CMK (cell line): ENCODE data around the gene TTC32.
"Not testable (repeated sequence)": the region's sequence is repeated elsewhere in the genome, so short reads cannot be mapped to it uniquely, and the experiment has no call there.

Experiments
- DNase-seq: peaks from one replicate; pipeline ENCODE4 v3.0.0-alpha.2; 2010; ENCODE audit warnings: low read depth

The TTC32 gene

GRCh38 chr2:19901442-19902215 lies at the start of gene TTC32:
TTC32 (minus strand) TSS chr2:19901983; CDS start chr2:19901854, 129 bp downstream.
- DNase-seq, result peak; percentile 96

DNA sequence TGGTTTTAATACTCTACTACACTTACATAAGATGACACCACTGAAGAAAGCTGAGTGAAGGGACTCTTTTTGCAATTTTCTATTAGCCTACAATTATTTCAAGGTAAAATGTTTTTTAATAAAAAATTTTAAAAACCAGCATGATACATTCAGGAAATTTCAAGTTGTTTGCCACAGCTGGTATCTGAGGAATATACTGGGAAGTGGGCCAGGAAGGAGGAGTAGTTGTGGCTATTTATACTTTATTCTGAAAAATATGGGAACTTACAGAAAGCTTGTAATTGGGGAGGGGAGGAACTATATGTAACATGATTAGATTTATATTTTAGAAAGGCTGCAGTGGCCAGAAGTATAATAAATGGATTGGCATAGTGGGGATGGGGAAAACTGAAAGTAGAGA lies 47.3 kb upstream of the TTC32 start:
- no peak for DNase-seq

DNA sequence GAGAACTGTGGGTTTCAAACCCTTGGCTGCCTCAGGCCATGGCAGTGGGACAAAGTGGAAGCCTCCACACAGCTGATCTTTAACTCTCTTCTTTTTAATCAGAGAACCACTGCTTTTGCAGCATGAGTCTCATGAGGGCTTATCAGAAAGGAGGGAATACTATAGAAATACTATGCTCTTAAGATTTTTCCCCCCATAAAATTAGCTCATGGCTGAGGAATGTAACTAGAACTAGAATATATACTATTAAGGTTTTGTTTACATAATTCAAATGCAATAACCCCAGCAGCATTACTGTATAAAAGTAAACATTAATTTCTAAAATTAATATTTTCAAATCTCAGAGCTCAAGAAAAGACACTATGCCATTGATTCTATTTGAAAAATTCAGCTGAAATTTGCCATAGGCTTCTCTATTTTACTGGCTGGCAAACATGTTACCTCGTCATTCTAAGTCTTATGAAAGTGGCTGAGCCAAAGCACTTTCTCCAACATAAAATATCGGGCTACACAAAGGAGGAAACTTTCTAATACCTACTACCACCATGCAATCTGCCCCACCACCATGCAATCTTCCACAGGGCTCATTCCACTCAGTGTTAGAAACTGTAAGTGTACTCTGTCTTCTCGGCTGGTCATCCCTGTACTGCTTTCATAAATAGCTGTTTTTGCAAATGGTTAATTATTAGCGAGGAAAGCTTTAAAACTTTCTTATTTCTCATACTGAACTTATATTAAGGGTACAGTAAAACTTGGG lies 45.6 kb upstream of the TTC32 start:
- DNase-seq, result no peak

GRCh38 chr2:19944205-19944845 lies 42.5 kb upstream of the TTC32 start:
- DNase-seq, result no peak

GRCh38 chr2:19943189-19943588 lies 41.4 kb upstream of the TTC32 start:
- DNase-seq, result no peak

DNA sequence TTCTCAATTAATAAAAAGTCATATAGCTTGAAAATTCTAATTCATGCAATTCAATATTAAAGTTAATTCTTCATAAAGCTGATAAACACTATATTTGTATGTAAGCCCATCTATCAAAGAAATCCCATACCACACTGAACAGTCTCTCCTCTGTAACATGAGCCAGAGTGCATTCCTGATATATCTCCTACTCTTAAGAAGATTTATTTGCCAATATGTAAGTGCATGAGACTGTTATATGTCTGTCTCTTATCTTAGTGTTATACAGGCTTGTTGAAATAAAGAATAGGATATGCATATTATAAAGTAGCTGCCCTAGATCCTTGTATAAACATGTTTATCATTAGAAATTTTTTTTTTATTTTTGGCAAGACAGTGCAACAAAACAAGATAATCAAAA lies 40.4 kb upstream of the TTC32 start:
- DNase-seq, result no peak

DNA sequence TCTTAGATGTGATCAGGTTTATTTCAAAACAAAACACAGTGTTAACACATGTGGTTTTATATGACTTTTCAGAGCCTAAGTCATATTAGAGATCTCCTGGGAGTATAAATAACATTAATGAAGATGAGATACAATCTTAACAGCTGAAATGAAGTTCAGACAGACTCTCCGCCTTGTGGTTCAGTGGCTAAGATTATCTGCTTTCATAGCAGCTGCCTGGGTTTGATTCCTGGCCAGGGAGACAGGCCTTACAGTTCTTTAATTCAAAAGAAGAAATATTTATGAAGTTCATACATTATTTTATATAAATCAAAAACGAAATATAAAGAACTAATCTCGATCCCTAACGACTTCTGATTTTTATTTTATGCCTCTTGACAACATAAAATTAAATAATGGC lies 35.2 kb upstream of the TTC32 start:
- no peak for DNase-seq

DNA sequence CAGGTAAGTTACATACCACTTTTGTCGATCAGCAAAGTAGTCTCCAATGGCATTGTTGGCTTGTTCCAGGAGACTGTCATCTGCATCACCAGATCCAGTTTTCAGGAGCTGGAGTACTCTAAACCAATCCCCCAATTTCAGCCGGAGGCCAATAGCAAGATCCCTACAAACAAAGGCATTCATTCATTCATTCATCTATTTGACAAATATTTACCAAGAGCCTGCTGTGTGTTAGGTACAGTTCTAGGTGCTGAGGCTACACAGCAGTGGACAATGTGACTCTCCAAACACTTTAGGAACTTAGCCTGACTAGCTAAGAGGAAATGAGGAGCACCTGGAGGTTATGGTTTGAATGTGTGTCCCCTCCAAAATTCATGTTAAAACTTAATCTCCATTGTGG lies 34.4 kb upstream of the TTC32 start:
- no peak for DNase-seq

- no peak for DNase-seq
Measured at GRCh38 chr2:19933351-19933981, 31.7 kb upstream of the TTC32 start.

DNA sequence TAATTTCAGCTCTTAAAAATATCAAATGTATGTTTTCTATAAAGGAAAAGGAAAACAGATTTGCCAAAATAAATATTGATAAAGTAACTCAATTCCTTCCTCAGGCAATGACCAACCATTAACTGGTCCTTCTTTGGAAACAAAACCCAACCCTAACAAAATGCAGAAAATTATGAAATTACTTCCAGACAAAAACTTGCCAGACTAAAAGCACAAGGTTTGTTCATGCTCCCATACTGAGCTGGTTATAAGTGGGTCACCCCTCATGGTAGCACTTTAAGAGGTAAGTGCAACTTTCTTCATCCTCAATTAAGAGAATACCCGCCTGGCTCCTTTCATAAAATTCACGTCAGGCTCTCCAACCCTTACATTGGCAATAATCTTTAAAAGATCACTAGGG lies 31.1 kb upstream of the TTC32 start:
- DNase-seq, result no peak

- DNase-seq, result no peak
Measured at GRCh38 chr2:19929226-19929625, 27.4 kb upstream of the TTC32 start.

DNA sequence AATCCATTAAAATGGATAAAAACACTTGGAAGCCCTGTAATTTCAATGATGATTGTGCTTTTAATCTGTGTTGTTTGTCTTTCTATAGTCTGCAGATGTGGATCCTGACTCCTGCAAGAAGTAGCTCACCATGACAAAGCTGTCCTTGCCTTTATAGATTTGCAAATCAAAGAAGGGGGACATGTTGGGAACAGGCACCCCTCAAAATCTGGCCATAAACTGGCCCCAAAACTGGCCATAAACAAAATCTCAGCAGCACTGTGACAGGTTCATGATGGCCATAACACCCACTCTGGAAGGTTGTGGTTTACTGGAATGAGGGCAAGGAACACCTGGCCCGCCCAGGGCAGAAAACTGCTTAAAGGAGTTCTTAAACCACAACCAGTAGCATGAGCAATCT lies 26.0 kb upstream of the TTC32 start:
- DNase-seq, result not testable (repeated sequence)

DNA sequence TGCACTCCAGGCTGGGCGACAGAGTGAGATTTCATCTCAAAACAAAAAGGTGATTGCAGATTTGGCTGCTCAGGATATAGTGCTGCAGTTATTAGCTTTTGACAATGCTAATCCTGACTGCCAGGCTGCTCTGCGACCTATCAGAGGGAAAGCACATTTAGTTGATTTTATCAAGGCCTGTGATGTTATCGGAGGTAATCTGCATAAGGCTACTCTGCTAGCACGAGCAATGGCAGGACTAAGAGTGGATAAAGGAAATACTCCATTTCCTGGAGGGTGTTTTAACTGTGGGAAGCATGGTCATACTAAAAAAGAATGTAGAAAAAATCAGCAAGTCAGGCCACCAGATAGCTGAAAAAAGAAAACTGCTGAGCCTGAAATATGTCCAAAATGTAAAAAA lies 22.7 kb upstream of the TTC32 start:
- not testable (repeated sequence) for DNase-seq

- DNase-seq, result not testable (repeated sequence)
Measured at GRCh38 chr2:19922188-19922587, 20.4 kb upstream of the TTC32 start.

GRCh38 chr2:19916385-19916950 lies 14.7 kb upstream of the TTC32 start:
- DNase-seq, result no peak

GRCh38 chr2:19914266-19914975 lies 12.6 kb upstream of the TTC32 start:
- DNase-seq, result no peak

DNA sequence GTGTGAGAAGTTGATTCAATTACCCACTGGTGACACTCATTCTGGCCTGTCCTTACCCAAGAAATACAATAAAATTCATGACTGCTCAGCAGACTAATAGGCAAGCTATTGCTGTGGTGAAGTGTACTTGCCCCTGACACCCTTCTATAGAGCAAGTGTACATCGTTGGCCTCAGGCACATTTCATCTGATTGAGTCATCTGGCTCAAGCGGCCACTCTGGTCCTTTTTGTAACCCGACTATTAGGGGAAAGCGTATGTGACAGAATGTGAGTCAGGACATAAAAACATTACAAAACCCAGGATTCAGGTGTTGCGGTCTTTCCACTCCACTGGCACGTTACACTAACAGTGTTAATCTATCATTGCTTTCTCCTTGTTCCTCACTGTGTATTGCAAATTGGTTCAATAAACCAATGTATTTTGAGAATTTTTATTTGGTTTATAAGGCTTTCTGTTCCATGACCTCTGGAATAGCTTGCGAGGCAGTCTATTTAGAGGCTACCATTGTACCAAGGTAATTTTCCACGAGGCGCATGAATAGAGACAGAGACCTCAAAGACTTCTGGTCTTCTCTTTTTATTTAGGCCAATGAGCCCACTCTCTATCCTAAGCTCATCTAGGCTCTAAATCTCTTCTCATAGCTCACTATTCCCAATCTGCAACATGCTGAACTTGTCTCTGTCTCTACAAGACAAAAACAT lies 10.2 kb upstream of the TTC32 start:
- no peak for DNase-seq

GRCh38 chr2:19902216-19902740 lies 495 bp upstream of the TTC32 start:
- no peak for DNase-seq

DNA sequence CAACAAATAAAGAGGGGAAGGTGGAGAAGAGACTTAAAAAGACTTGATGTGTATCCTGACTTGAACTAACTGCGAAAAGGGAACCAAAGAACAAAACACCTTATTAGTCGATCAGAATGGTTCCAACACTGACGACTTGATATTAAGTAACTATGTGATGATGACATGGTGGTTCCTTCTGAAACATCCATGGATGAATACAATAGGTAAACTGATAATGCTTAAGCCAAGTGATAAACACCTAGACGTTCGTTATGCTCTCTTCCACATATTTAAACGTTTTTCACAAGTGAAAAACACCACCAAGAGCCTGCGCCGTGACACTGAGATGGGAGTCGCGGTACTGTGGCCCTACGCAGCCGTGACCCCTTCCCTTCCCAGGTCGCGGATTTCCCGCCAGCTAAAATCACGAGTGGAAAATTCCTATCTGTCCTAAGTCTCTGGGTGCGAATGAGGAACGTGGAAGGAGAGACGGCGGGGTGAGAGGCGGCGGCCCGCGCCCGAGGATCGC lies 797 bp downstream of the TTC32 start:
- DNase-seq, result no peak
